ENCODE results near the gene GTPBP4.

DNA sequence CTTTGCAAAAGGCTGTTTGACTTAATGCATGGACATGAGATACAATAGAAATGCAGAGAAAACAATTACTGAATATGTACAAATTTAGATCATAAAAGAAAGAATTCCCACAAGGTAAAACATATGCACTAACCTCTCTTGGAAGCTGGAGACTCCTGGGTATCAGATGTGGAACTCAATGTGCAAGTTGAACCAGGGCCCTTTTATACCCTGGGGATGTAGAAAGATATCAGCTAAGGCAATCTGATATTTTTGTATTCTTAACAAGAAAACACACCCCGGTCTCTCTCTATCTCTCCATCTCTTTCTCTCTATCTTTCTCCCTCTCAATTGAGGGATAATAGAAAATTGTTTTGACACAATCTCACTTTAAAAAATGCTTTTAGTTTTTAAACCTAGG, 37.4 kb downstream of the GTPBP4 start, which contains the start of gene IDI2:
- TF ChIP-seq CTCF (IDR thresholded peaks at IDR 0.05): no peak
- TF ChIP-seq POLR2A (IDR thresholded peaks at IDR 0.05): no peak

All from right lobe of liver (tissue), 4 donors.